ENCODE results near the gene HADHA.

GRCh38 chr2:26162963-26163362 lies 81.5 kb downstream of the HADHA start:
- TF ChIP-seq CTCF (conservative IDR thresholded peaks at IDR 0.05; ENCODE audit: low read length) (no peak), EZH2phosphoT487 (IDR thresholded peaks at IDR 0.05; ENCODE audit: borderline replicate concordance, low read depth, low read length) (no peak)

All from OCI-LY7 (cell line).